ENCODE measurements around the gene OR6C1. TPM values are rescaled to one million over a fixed set of nuclear protein-coding genes. Genes with fewer than 3 reads are reported as not detected.

Gene OR6C1
- total and polyA plus RNA-seq, 2 of the 8 experiments (the other 6 are each of a cell fraction or from before 2014, with no cell fraction given), result not detected

GRCh38 chr12:55320201-55320600, 6.1 kb downstream of the OR6C1 start (continued):
- TF ChIP-seq CHD7 (IDR thresholded peaks at IDR 0.05; ENCODE audit: insufficient replicate concordance, low read length), result no peak
- TF ChIP-seq BRCA1 (IDR thresholded peaks at IDR 0.05; ENCODE audit: low read depth, low read length), result no peak
- no peak for TF ChIP-seq TAF7 (optimal IDR thresholded peaks at IDR 0.05; ENCODE audit: borderline replicate concordance, low read depth, low read length)
- TF ChIP-seq SUZ12 (IDR thresholded peaks at IDR 0.05; ENCODE audit: low read length), result no peak
- TF ChIP-seq SP4 (IDR thresholded peaks at IDR 0.05; ENCODE audit: low read length), result no peak
